ENCODE results near the gene CLIC2.

Gene CLIC2

GRCh38 chrX:155262970-155263754 is 71.3 kb downstream of the CLIC2 start:
- no peak for DNase-seq (ENCODE audit: low read depth)

GRCh38 chrX:155259752-155260151 is 74.7 kb downstream of the CLIC2 start:
- no peak for DNase-seq (ENCODE audit: low read depth)

- no peak for DNase-seq (ENCODE audit: low read depth)
Measured at GRCh38 chrX:155251391-155251790, 83.0 kb downstream of the CLIC2 start.

GRCh38 chrX:155247497-155247896 is 86.9 kb downstream of the CLIC2 start:
- DNase-seq (ENCODE audit: low read depth), result no peak

GRCh38 chrX:155246748-155247147 is 87.7 kb downstream of the CLIC2 start:
- DNase-seq (ENCODE audit: low read depth), result no peak

- no peak for DNase-seq (ENCODE audit: low read depth)
Measured at GRCh38 chrX:155242300-155242699, 92.1 kb downstream of the CLIC2 start.

- no peak for DNase-seq (ENCODE audit: low read depth)
Measured at GRCh38 chrX:155237719-155238118, 96.7 kb downstream of the CLIC2 start.

- DNase-seq (ENCODE audit: low read depth), result no peak
Measured at GRCh38 chrX:155235891-155236290, 98.5 kb downstream of the CLIC2 start.

- DNase-seq (ENCODE audit: low read depth), result no peak
Measured at GRCh38 chrX:155231163-155231562, 103.3 kb downstream of the CLIC2 start.

Measured in non-pigmented ciliary epithelial cell (primary cell).